Ishikawa (cell line): ENCODE measurements around the gene TANGO6.

Experiments
- CEBPB ChIP-seq: IDR thresholded peaks from 2 replicates; pipeline ENCODE4 v1.6.1; 2012
- CREB1 ChIP-seq: IDR thresholded peaks from 2 replicates; pipeline ENCODE4 v1.6.1; 2012; ENCODE audit warnings: low read depth
- EGR1 ChIP-seq: IDR thresholded peaks from 2 replicates; pipeline ENCODE4 v1.6.1; 2012
- EP300 ChIP-seq: IDR thresholded peaks from 2 replicates; pipeline ENCODE4 v1.6.1; 2012; ENCODE audit warnings: borderline replicate concordance
- FOXM1 ChIP-seq: IDR thresholded peaks from 2 replicates; pipeline ENCODE4 v1.6.1; 2012; ENCODE audit warnings: low read depth, borderline replicate concordance
- NFIC ChIP-seq: IDR thresholded peaks from 2 replicates; pipeline ENCODE4 v1.6.1; 2012
- RAD21 ChIP-seq: IDR thresholded peaks from 2 replicates; pipeline ENCODE4 v1.6.1; 2012; ENCODE audit warnings: low read depth
- TAF1 ChIP-seq: IDR thresholded peaks from 2 replicates; pipeline ENCODE4 v1.6.1; 2012; ENCODE audit warnings: low read depth, mild to moderate bottlenecking
- TCF12 ChIP-seq: IDR thresholded peaks from 2 replicates; pipeline ENCODE4 v1.6.1; 2012; ENCODE audit warnings: low read depth
- TEAD4 ChIP-seq: IDR thresholded peaks from 2 replicates; pipeline ENCODE4 v1.6.1; 2012
- YY1 ChIP-seq: IDR thresholded peaks from 2 replicates; pipeline ENCODE4 v1.6.1; 2012; ENCODE audit warnings: low read depth
- ZBTB7A ChIP-seq: IDR thresholded peaks from 2 replicates; pipeline ENCODE4 v1.6.1; 2012; ENCODE audit warnings: low read depth
- TF ChIP-seq, protein P1 (sequence below): IDR thresholded peaks from 2 replicates; pipeline ENCODE4 v1.6.1; 2012; ENCODE audit warnings: low read depth, mild to moderate bottlenecking
- TF ChIP-seq, protein P2 (sequence below): IDR thresholded peaks from 2 replicates; pipeline ENCODE4 v1.6.1; 2012
- TF ChIP-seq, protein P3 (sequence below): IDR thresholded peaks from 2 replicates; pipeline ENCODE4 v1.6.1; 2012

TANGO6 gene

DNA sequence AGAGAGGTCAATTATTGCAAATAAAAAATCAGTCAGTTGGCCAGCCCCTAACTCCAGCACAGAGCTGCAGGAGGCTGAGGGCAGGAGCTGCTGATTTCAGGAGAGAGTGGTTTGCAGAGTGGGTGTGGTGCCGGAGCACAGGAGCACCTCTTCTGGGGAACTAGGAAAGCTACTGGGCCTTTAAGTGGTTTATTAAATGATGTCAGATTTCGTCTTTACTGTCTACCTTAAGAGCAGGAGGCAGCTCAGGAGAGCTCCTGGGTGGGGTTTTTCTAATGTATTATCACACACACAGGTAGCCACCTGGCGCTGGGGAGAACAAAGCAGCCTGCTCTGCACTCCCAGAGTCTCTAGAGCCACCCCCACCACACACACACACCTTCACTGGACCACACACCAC is 250.6 kb downstream of the TANGO6 start:
- no peak for TF ChIP-seq FOXM1
- TF ChIP-seq, protein P1, sequence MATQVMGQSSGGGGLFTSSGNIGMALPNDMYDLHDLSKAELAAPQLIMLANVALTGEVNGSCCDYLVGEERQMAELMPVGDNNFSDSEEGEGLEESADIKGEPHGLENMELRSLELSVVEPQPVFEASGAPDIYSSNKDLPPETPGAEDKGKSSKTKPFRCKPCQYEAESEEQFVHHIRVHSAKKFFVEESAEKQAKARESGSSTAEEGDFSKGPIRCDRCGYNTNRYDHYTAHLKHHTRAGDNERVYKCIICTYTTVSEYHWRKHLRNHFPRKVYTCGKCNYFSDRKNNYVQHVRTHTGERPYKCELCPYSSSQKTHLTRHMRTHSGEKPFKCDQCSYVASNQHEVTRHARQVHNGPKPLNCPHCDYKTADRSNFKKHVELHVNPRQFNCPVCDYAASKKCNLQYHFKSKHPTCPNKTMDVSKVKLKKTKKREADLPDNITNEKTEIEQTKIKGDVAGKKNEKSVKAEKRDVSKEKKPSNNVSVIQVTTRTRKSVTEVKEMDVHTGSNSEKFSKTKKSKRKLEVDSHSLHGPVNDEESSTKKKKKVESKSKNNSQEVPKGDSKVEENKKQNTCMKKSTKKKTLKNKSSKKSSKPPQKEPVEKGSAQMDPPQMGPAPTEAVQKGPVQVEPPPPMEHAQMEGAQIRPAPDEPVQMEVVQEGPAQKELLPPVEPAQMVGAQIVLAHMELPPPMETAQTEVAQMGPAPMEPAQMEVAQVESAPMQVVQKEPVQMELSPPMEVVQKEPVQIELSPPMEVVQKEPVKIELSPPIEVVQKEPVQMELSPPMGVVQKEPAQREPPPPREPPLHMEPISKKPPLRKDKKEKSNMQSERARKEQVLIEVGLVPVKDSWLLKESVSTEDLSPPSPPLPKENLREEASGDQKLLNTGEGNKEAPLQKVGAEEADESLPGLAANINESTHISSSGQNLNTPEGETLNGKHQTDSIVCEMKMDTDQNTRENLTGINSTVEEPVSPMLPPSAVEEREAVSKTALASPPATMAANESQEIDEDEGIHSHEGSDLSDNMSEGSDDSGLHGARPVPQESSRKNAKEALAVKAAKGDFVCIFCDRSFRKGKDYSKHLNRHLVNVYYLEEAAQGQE: no peak

DNA sequence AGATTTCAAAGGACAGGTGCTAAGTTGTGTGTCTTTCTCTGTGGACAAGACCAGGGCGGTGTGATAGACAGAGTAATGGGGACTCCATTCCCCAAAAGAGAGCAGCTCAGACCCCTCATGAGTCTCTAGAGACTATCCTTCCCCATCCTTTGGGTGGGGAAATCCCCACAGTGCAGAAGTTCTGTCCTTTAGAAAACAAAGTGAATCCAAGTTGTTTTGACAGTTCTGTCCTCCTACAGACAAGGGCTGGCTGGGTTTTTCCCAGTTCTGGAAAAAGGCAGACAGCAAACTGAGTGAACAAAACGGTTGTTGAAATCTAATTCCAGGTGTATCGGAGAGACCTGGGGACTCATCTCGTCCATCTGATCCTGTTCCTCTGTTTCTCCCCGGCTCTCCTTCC is 251.2 kb downstream of the TANGO6 start:
- TF ChIP-seq TCF12 (no peak), CEBPB (no peak), TAF1 (no peak), YY1 (no peak), RAD21 (no peak), EGR1 (no peak), FOXM1 (no peak), TEAD4 (no peak)
- TF ChIP-seq, protein P2, sequence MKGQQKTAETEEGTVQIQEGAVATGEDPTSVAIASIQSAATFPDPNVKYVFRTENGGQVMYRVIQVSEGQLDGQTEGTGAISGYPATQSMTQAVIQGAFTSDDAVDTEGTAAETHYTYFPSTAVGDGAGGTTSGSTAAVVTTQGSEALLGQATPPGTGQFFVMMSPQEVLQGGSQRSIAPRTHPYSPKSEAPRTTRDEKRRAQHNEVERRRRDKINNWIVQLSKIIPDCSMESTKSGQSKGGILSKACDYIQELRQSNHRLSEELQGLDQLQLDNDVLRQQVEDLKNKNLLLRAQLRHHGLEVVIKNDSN: no peak

DNA sequence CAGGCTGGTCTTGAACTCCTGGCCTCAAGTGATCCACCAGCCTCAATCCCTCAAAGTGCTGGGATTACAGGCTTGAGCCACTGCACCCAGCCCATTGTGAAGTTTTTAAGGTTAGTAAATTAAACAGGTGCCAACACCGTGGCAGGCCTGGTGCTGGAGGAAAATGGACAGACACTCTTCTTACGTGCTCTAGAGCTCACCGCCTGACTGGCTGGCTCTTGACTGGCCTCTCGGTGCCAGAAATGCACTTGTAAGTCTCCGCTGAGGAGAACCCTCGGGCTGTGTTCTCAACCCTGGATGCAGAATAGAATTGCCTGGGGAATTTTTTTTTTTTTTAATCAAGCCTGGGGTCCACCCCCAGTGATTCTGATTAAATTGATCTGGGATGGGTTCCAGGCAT is 251.9 kb downstream of the TANGO6 start:
- TF ChIP-seq CREB1 (no peak), RAD21 (no peak), FOXM1 (no peak), YY1 (no peak), TCF12 (no peak), TEAD4 (no peak), CEBPB (no peak), EGR1 (no peak), NFIC (no peak), EP300 (no peak), TAF1 (no peak), ZBTB7A (no peak)
- TF ChIP-seq, protein P3, sequence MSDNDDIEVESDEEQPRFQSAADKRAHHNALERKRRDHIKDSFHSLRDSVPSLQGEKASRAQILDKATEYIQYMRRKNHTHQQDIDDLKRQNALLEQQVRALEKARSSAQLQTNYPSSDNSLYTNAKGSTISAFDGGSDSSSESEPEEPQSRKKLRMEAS: no peak
- TF ChIP-seq, protein P1: no peak
- TF ChIP-seq, protein P2: no peak

DNA sequence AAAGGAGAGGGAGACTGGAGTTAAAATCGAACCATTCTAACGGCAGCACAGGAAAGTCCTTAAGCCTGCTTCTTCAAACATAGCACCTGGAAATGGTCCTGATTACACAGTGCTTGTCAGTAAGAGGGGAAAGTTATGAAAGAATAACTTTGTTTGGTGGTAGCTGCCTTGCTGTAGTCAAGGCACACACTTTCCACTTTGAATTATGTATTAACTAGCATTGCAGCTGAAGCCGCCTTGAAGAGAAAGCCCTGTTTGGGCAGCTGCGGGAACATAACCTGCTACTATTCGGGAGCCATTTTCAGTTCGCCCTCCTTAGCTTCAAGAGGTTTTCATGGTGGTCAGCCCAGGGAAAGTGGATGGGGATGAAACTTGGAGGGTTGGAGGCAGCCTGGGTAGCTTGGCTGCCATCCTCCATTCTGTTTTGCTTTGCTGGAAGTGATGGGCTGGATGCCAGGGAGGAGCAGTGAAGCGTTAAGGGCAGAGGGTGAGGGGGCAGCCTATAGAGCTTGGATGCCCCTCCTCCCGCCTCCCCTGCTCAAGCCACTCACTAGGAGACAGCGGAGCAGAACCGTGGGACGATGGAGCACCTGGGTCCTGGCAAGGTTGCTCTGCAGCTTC is 256.9 kb downstream of the TANGO6 start:
- TF ChIP-seq FOXM1 (no peak), TCF12 (0 out of 2 replicates have a peak, but pooled peaks have one; percentile 15), RAD21 (no peak), EP300 (no peak), NFIC (0 out of 2 replicates have a peak, but pooled peaks have one; percentile 44), YY1 (no peak)

DNA sequence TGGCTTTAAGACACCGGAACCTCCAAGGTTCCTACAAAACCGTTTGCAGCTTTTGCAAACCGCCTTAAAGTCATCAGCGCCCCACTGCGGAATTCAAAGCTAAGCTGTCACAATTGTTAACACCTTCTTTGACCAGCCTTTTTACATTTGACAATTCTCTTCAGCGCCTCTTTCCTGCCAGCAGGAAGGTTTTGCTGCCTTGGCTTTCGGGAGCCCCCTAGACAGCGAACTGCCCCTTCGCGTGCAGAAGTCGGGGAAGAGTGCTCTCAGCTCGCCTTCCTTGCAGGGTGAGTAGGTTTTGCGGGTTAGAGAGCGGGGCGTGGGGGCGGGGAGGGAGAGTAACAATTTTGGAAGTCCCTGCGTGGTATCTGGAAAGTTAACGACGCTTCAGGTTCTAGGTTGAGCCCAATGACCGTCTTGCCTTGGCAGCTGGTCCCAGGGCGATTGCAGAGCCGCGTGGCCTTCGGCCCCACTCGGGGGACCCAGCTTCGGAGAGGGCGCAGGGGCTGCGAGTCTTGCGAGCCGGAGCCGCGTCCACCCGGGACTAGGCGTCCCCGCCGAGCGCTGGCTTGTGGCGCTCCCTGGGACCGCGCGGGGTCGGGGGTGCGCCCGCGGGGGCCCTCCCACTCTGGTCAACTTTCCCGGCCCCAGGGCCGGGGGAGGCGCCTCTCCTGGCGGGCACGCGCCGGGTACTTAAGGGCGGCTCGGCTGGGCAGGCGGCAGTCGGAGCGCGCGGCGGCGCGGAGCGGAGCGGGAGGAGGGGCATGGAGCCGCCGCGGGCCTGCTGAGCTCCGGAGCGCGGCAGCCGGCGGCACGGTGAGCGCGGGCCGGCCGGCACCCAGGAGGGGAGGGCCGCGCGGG is 262.4 kb downstream of the TANGO6 start, which contains the start of gene HAS3:
Gene HAS3 (plus strand): TSS at position 153 of the 861 bp plus-strand sequence. CDS start 3,743 bp downstream, outside the sequence.
- TF ChIP-seq RAD21: peak; percentile 76
- TF ChIP-seq, protein P1: no peak
- no peak for TF ChIP-seq FOXM1
- TF ChIP-seq EGR1: 0 out of 2 replicates have a peak, but pooled peaks have one; percentile 6
- TF ChIP-seq TAF1: peak; percentile 30; the same call in 1 of the 2 replicates
- TF ChIP-seq, protein P3: 0 out of 2 replicates have a peak, but pooled peaks have one; percentile 7
- TF ChIP-seq TCF12: 0 out of 2 replicates have a peak, but pooled peaks have one; percentile 7
- TF ChIP-seq, protein P2: no peak
- TF ChIP-seq TEAD4: 0 out of 2 replicates have a peak, but pooled peaks have one; percentile 15
